DOHH2 (cell line): ENCODE data around the gene SH2D6.

ENCODE experiments used
- H3F3A ChIP-seq: fragments of 200-600 bp; sonication (generic), shearing (Covaris generic); 2 replicates; pipeline ENCODE4 v1.6.0; 2016; ENCODE audit warnings: antibody characterized with exemption, mild to moderate bottlenecking; ENCODE audit not compliant: control insufficient read depth, insufficient read depth
- H3K27ac ChIP-seq: fragments of 200-600 bp; sonication (generic); 2 replicates; pipeline ENCODE4 v1.5.1; 2014; ENCODE audit warnings: low read depth, mild to moderate bottlenecking, low read length, moderate library complexity
- H3K27me3 ChIP-seq: fragments of 200-600 bp; sonication (generic); 2 replicates; pipeline ENCODE4 v1.6.1; 2014; ENCODE audit warnings: mild to moderate bottlenecking, low read length, mixed read lengths; ENCODE audit not compliant: control insufficient read depth
- H3K36me3 ChIP-seq: fragments of 200-600 bp; sonication (generic); 2 replicates; pipeline ENCODE4 v1.6.1; 2014; ENCODE audit warnings: mild to moderate bottlenecking, low read length, moderate library complexity, mixed read lengths; ENCODE audit not compliant: control insufficient read depth
- H3K4me1 ChIP-seq: fragments of 200-600 bp; sonication (generic); 2 replicates; pipeline ENCODE4 v1.6.1; 2014; ENCODE audit warnings: mild to moderate bottlenecking, low read length, mixed read lengths; ENCODE audit not compliant: control insufficient read depth
- H3K4me2 ChIP-seq: fragments of 200-600 bp; sonication (generic); 2 replicates; pipeline ENCODE4 v1.6.0; 2014; ENCODE audit warnings: mild to moderate bottlenecking, low read length, moderate library complexity
- H3K4me3 ChIP-seq: fragments of 200-600 bp; sonication (generic); 2 replicates; pipeline ENCODE4 v1.5.1; 2014; ENCODE audit warnings: mild to moderate bottlenecking, low read length, mixed read lengths
- H3K79me2 ChIP-seq: fragments of 200-600 bp; sonication (generic); 2 replicates; pipeline ENCODE4 v1.6.1; 2014; ENCODE audit warnings: mild to moderate bottlenecking, low read length, mixed read lengths; ENCODE audit not compliant: control insufficient read depth
- H3K9me2 ChIP-seq: fragments of 200-600 bp; sonication (generic); replicated peaks from 2 replicates; pipeline ENCODE4 v1.6.1; 2014; ENCODE audit warnings: mild to moderate bottlenecking, low read length, mixed read lengths; ENCODE audit not compliant: control insufficient read depth
- H3K9me3 ChIP-seq: fragments of 200-600 bp; sonication (generic); 2 replicates; pipeline ENCODE4 v1.6.1; 2014; ENCODE audit warnings: antibody characterized with exemption, low read length, mixed read lengths; ENCODE audit not compliant: control insufficient read depth, insufficient read depth
- H4K20me1 ChIP-seq: fragments of 200-600 bp; sonication (generic); 2 replicates; pipeline ENCODE4 v1.6.0; 2014; ENCODE audit warnings: low read depth, mild to moderate bottlenecking, antibody characterized with exemption, low read length, moderate library complexity; ENCODE audit not compliant: control insufficient read depth, insufficient read depth
- CTCF ChIP-seq: fragments of 200-600 bp; sonication (generic); IDR thresholded peaks from one replicate; pipeline ENCODE4 v1.5.1; 2014; ENCODE audit warnings: antibody characterized with exemption, mild to moderate bottlenecking, low read depth, low read length; ENCODE audit not compliant: poor library complexity, severe bottlenecking
- EZH2phosphoT487 ChIP-seq: fragments of 200-600 bp; sonication (generic); IDR thresholded peaks from 2 replicates; pipeline ENCODE4 v1.6.1; 2017; ENCODE audit warnings: borderline replicate concordance, mild to moderate bottlenecking, antibody characterized with exemption, low read length, moderate library complexity, mixed read lengths

SH2D6 gene

DNA sequence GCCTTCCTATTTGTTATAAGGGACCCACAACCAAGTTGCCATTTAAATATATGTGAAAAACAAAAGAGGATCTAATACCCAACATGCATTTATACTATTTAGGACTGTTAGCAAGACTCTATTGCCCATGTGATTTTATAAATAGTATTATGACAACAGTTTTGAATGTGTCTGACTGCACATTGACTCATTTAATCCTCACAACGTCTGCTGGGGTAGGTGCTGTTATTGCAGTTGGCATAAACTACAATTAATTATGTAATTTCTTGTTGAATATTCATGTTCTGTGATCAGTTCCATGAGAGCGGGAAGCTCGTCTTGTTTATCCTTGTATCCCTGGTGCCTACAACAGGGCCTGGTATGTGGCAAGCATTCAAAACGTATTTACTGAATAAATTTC is 53.7 kb downstream of the SH2D6 start:
- no peaks in the 10 kb centered on the region for H3K79me2 ChIP-seq
- H3K9me2 ChIP-seq = no peaks in the 10 kb centered on the region
- H3K9me3 ChIP-seq = no peaks in the 10 kb centered on the region
- H3F3A ChIP-seq = no peaks in the 10 kb centered on the region
- no peaks in the 10 kb centered on the region for H3K4me1 ChIP-seq
- TF ChIP-seq CTCF = no peak
- TF ChIP-seq EZH2phosphoT487 = no peak
- no peaks in the 10 kb centered on the region for H3K36me3 ChIP-seq
- no peaks in the 10 kb centered on the region for H4K20me1 ChIP-seq
- peaks cover 7% of the 10 kb centered on the region for H3K27me3 ChIP-seq
- no peak overlapping the region for H3K4me2 ChIP-seq
- no peak overlapping the region for H3K27ac ChIP-seq
- H3K4me3 ChIP-seq = no peak overlapping the region

DNA sequence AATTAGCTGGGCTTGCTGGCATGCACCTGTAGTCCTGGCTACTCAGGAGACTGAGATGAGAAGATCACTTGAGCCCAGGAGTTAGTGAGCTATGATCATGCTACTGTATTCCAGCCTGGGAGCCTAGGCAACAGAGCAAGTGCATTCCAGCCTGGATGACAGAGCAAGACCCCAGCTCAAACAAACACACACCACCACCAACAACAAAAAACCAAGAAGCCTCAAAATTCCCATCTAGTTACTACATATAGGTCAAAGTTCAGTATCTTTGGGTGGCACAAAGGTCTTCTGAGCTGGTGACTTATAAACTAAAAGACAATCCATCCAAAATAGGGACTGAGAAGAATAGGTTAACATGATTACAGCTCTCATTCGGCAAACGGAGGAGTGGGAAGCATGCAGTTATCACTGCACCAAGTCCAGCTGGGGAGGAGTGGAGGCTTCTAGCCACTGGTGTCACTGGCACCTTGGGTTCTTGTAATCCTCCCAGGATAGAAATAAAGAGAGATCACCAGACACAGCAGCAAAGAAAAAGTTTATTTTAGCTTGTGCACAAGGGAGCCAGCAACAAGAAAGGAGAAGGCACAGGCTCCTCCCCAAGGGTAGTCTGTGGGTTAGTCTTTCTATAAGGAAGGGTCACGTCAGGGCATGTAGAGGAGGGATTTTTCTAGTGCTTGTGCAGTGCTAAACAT is 57.4 kb downstream of the SH2D6 start:
- Histone ChIP-seq H3K4me2 (no peak overlapping the region), H3K4me1 (no peaks in the 10 kb centered on the region), H3K27ac (no peak overlapping the region), H3K36me3 (no peaks in the 10 kb centered on the region), H3K27me3 (peaks cover 7% of the 10 kb centered on the region), H3K79me2 (no peaks in the 10 kb centered on the region), H3K9me3 (no peaks in the 10 kb centered on the region), H4K20me1 (no peaks in the 10 kb centered on the region), H3K4me3 (no peak overlapping the region), H3K9me2 (no peaks in the 10 kb centered on the region), H3F3A (no peaks in the 10 kb centered on the region)
- TF ChIP-seq EZH2phosphoT487 = no peak
- TF ChIP-seq CTCF = no peak

- no peak overlapping the region for H3K4me2 ChIP-seq
- H3K27me3 ChIP-seq = peaks cover 7% of the 10 kb centered on the region
- H3K9me2 ChIP-seq = no peaks in the 10 kb centered on the region
- H4K20me1 ChIP-seq = no peaks in the 10 kb centered on the region
- H3K36me3 ChIP-seq = no peaks in the 10 kb centered on the region
- H3K9me3 ChIP-seq = no peaks in the 10 kb centered on the region
- H3K79me2 ChIP-seq = no peaks in the 10 kb centered on the region
- H3K4me3 ChIP-seq = no peak overlapping the region
- H3K27ac ChIP-seq = no peak overlapping the region
- H3F3A ChIP-seq = no peaks in the 10 kb centered on the region
- no peaks in the 10 kb centered on the region for H3K4me1 ChIP-seq
- TF ChIP-seq CTCF (no peak), EZH2phosphoT487 (no peak)
Observed at GRCh38 chr2:85476624-85477023, 58.1 kb downstream of the SH2D6 start.
